IPS DF 4.7 (cell line): ENCODE measurements around the gene MEF2C.

Experiments
- DNase-seq: peaks from one replicate; pipeline ENCODE4 v3.0.0-alpha.2; 2013; ENCODE audit warnings: low spot score; ENCODE audit errors: extremely low read depth

MEF2C gene

GRCh38 chr5:88829054-88829453, 53.9 kb downstream of the MEF2C start:
- DNase-seq = no peak

- no peak for DNase-seq
Measured at GRCh38 chr5:88827997-88828396, 55.0 kb downstream of the MEF2C start.

GRCh38 chr5:88826646-88827585, 56.1 kb downstream of the MEF2C start:
- DNase-seq = no peak

GRCh38 chr5:88825584-88826315, 57.2 kb downstream of the MEF2C start:
- no peak for DNase-seq

- no peak for DNase-seq
Measured at GRCh38 chr5:88824892-88825583, 57.9 kb downstream of the MEF2C start.

GRCh38 chr5:88824141-88824540, 58.8 kb downstream of the MEF2C start:
- DNase-seq = no peak

- no peak for DNase-seq
Measured at GRCh38 chr5:88823201-88823600, 59.8 kb downstream of the MEF2C start.

GRCh38 chr5:88821161-88821560, 61.8 kb downstream of the MEF2C start:
- DNase-seq = no peak

- no peak for DNase-seq
Measured at GRCh38 chr5:88820581-88820980, 62.4 kb downstream of the MEF2C start.

- no peak for DNase-seq
Measured at GRCh38 chr5:88819301-88819999, 63.5 kb downstream of the MEF2C start.

- DNase-seq = no peak
Measured at GRCh38 chr5:88818296-88818695, 64.7 kb downstream of the MEF2C start.

GRCh38 chr5:88816195-88816594, 66.8 kb downstream of the MEF2C start:
- no peak for DNase-seq

GRCh38 chr5:88815050-88815789, 67.8 kb downstream of the MEF2C start:
- DNase-seq = no peak

GRCh38 chr5:88813805-88814575, 69.0 kb downstream of the MEF2C start:
- DNase-seq = no peak

- no peak for DNase-seq
Measured at GRCh38 chr5:88813244-88813643, 69.7 kb downstream of the MEF2C start.

- no peak for DNase-seq
Measured at GRCh38 chr5:88808153-88808552, 74.8 kb downstream of the MEF2C start.

- no peak for DNase-seq
Measured at GRCh38 chr5:88807327-88807726, 75.7 kb downstream of the MEF2C start.

- DNase-seq = no peak
Measured at GRCh38 chr5:88806338-88806737, 76.6 kb downstream of the MEF2C start.

GRCh38 chr5:88805151-88805784, 77.7 kb downstream of the MEF2C start:
- DNase-seq = no peak
